Measurements from ENCODE around the gene GAL3ST2.
"Not testable (repeated sequence)": the region's sequence is repeated elsewhere in the genome, so short reads cannot be mapped to it uniquely, and the experiment has no call there.

The GAL3ST2 gene

DNA sequence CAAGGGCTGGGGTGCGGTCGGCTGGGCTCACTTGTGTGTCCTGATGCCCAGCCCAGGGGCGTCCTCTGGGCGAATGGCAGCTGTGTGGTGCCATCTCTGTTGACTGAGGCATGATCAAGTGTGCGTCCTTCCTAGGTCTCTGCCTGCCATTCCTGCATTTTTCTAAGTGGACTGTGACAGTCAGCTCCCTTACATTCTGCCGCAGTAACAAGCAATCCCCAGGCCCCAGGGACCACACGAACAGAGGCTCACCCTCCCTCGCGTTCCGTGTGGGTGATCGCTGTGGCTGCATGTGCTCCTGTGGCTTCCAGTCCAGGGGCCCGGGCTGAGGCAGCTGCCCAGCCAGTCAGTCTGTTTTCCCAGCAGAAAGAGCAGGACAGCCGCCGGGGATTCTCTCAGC is 24.4 kb upstream of the GAL3ST2 start:
- no peak overlapping the region for H3K9ac ChIP-seq (ENCODE audit: insufficient read length)
- no peak overlapping the region for H3K27ac ChIP-seq
- no peak overlapping the region for H3K4me3 ChIP-seq
- no peak for DNase-seq (ENCODE audit: low read depth, low spot score)
- no peaks in the 10 kb centered on the region for H3K9me3 ChIP-seq (ENCODE audit: low read depth, low read length)
- TF ChIP-seq EZH2 (IDR thresholded peaks at IDR 0.05) (no peak), POLR2AphosphoS5 (IDR thresholded peaks at IDR 0.05; ENCODE audit: borderline replicate concordance, low read depth, low read length) (no peak), FOXP2 (optimal IDR thresholded peaks at IDR 0.05; ENCODE audit: control extremely low read depth, extremely low read length, insufficient read depth) (no peak)
- peaks cover 11% of the 10 kb centered on the region; the same call in 1 of the 2 replicates for H3K36me3 ChIP-seq (ENCODE audit: insufficient read depth, low read length)

- DNase-seq (ENCODE audit: low read depth, low spot score) = no peak
- Histone ChIP-seq H3K36me3 (ENCODE audit: insufficient read depth, low read length) (peaks cover 11% of the 10 kb centered on the region; the same call in 1 of the 2 replicates), H3K4me3 (no peak overlapping the region), H3K9me3 (ENCODE audit: low read depth, low read length) (no peaks in the 10 kb centered on the region), H3K27ac (no peak overlapping the region), H3K9ac (ENCODE audit: insufficient read length) (no peak overlapping the region)
- TF ChIP-seq POLR2AphosphoS5 (IDR thresholded peaks at IDR 0.05; ENCODE audit: borderline replicate concordance, low read depth, low read length) = no peak
- no peak for TF ChIP-seq EZH2 (IDR thresholded peaks at IDR 0.05)
- TF ChIP-seq FOXP2 (optimal IDR thresholded peaks at IDR 0.05; ENCODE audit: control extremely low read depth, extremely low read length, insufficient read depth) = no peak
Measured at GRCh38 chr2:241752689-241753276, 23.8 kb upstream of the GAL3ST2 start.

DNA sequence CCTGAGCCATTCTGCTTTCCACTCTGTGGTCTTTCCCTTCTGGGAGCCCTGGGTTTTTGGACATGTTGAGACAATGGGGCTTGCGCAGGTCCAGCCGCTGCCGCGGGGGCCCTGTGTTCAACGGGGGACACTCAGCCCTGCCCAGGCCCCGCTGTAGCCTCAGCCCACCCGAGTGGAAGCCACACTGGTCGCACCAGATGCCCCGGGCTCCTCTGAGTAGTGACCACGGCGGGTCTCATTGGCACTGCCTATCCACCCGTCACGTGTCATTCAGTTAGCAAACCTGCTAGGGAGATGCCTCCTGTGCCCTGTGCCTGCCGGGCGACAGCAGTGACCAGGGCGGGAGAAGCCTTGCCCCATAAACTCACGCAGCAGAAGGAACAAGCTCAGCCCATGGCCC is 23.1 kb upstream of the GAL3ST2 start:
- DNase-seq (ENCODE audit: low read depth, low spot score) = no peak
- H3K4me3 ChIP-seq = no peak overlapping the region
- TF ChIP-seq EZH2 (IDR thresholded peaks at IDR 0.05) (no peak), POLR2AphosphoS5 (IDR thresholded peaks at IDR 0.05; ENCODE audit: borderline replicate concordance, low read depth, low read length) (no peak), FOXP2 (optimal IDR thresholded peaks at IDR 0.05; ENCODE audit: control extremely low read depth, extremely low read length, insufficient read depth) (no peak)
- H3K36me3 ChIP-seq (ENCODE audit: insufficient read depth, low read length) = peaks cover 11% of the 10 kb centered on the region; the same call in 1 of the 2 replicates
- H3K27ac ChIP-seq = no peak overlapping the region
- H3K9ac ChIP-seq (ENCODE audit: insufficient read length) = no peak overlapping the region
- H3K9me3 ChIP-seq (ENCODE audit: low read depth, low read length) = no peaks in the 10 kb centered on the region

- Histone ChIP-seq H3K27ac (no peak overlapping the region), H3K9ac (ENCODE audit: insufficient read length) (no peak overlapping the region), H3K4me3 (no peak overlapping the region), H3K9me3 (ENCODE audit: low read depth, low read length) (no peaks in the 10 kb centered on the region), H3K36me3 (ENCODE audit: insufficient read depth, low read length) (peaks cover 10% of the 10 kb centered on the region; the same call in 1 of the 2 replicates)
- no peak for DNase-seq (ENCODE audit: low read depth, low spot score)
- TF ChIP-seq POLR2AphosphoS5 (IDR thresholded peaks at IDR 0.05; ENCODE audit: borderline replicate concordance, low read depth, low read length) (no peak), FOXP2 (optimal IDR thresholded peaks at IDR 0.05; ENCODE audit: control extremely low read depth, extremely low read length, insufficient read depth) (no peak), EZH2 (IDR thresholded peaks at IDR 0.05) (no peak)
Measured at GRCh38 chr2:241754042-241754441, 22.6 kb upstream of the GAL3ST2 start.

- H3K27ac ChIP-seq = no peak overlapping the region
- peaks cover 13% of the 10 kb centered on the region; the same call in 1 of the 2 replicates for H3K36me3 ChIP-seq (ENCODE audit: insufficient read depth, low read length)
- DNase-seq (ENCODE audit: low read depth, low spot score) = no peak
- no peaks in the 10 kb centered on the region for H3K9me3 ChIP-seq (ENCODE audit: low read depth, low read length)
- no peak overlapping the region for H3K9ac ChIP-seq (ENCODE audit: insufficient read length)
- TF ChIP-seq EZH2 (IDR thresholded peaks at IDR 0.05) (no peak), FOXP2 (optimal IDR thresholded peaks at IDR 0.05; ENCODE audit: control extremely low read depth, extremely low read length, insufficient read depth) (no peak), POLR2AphosphoS5 (IDR thresholded peaks at IDR 0.05; ENCODE audit: borderline replicate concordance, low read depth, low read length) (no peak)
- H3K4me3 ChIP-seq = no peak overlapping the region
Measured at GRCh38 chr2:241755166-241755565, 21.5 kb upstream of the GAL3ST2 start.

DNA sequence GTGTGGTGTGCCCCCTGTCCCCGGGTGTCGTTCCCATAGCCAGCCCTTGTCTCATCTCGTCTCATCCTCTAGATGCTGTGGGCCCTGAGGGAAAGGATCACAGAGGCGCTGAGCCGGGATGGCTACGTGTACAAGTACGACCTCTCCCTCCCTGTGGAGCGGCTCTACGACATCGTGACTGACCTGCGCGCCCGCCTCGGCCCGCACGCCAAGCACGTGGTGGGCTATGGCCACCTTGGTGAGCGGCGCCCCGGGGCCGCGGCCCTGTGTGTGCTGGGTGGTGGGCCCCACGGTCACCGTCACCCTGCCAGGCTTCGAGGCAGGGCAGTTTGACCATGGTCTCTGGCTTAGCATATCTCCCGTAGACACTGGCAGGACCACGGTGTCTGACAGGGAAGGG is 20.8 kb upstream of the GAL3ST2 start:
- no peak for TF ChIP-seq EZH2 (IDR thresholded peaks at IDR 0.05)
- TF ChIP-seq FOXP2 (optimal IDR thresholded peaks at IDR 0.05; ENCODE audit: control extremely low read depth, extremely low read length, insufficient read depth) = no peak
- no peak for TF ChIP-seq POLR2AphosphoS5 (IDR thresholded peaks at IDR 0.05; ENCODE audit: borderline replicate concordance, low read depth, low read length)
- no peak overlapping the region for H3K9ac ChIP-seq (ENCODE audit: insufficient read length)
- H3K9me3 ChIP-seq (ENCODE audit: low read depth, low read length) = no peaks in the 10 kb centered on the region
- 0 out of 2 replicates have a peak overlapping the region, but pooled peaks have one; percentile 3 for H3K27ac ChIP-seq
- H3K36me3 ChIP-seq (ENCODE audit: insufficient read depth, low read length) = peaks cover 16% of the 10 kb centered on the region; the same call in 1 of the 2 replicates
- H3K4me3 ChIP-seq = no peak overlapping the region
- no peak for DNase-seq (ENCODE audit: low read depth, low spot score)

GRCh38 chr2:241759067-241759807 is 17.4 kb upstream of the GAL3ST2 start:
- TF ChIP-seq EZH2 (IDR thresholded peaks at IDR 0.05) (no peak), POLR2AphosphoS5 (IDR thresholded peaks at IDR 0.05; ENCODE audit: borderline replicate concordance, low read depth, low read length) (no peak), FOXP2 (optimal IDR thresholded peaks at IDR 0.05; ENCODE audit: control extremely low read depth, extremely low read length, insufficient read depth) (no peak)
- no peak for DNase-seq (ENCODE audit: low read depth, low spot score)
- Histone ChIP-seq H3K27ac (peak overlapping the region; percentile 73), H3K9me3 (ENCODE audit: low read depth, low read length) (no peaks in the 10 kb centered on the region), H3K4me3 (peak overlapping the region; percentile 8; the same call in 1 of the 2 replicates), H3K36me3 (ENCODE audit: insufficient read depth, low read length) (peaks cover 14% of the 10 kb centered on the region; the same call in 1 of the 2 replicates), H3K9ac (ENCODE audit: insufficient read length) (no peak overlapping the region)

GRCh38 chr2:241759893-241760292 is 16.7 kb upstream of the GAL3ST2 start:
- not testable (repeated sequence) for H3K4me3 ChIP-seq; H3K27ac ChIP-seq; H3K9me3 ChIP-seq (ENCODE audit: low read depth, low read length); H3K9ac ChIP-seq (ENCODE audit: insufficient read length); DNase-seq (ENCODE audit: low read depth, low spot score)
- peaks cover 14% of the 10 kb centered on the region; the same call in 1 of the 2 replicates for H3K36me3 ChIP-seq (ENCODE audit: insufficient read depth, low read length)

Measured in SK-N-MC (cell line).